Measurements from ENCODE around the gene LIPE. TPM values are rescaled to one million over a fixed set of nuclear protein-coding genes. Genes with fewer than 3 reads are reported as not detected.
"Not testable (repeated sequence)": the region's sequence is repeated elsewhere in the genome, so short reads cannot be mapped to it uniquely, and the experiment has no call there.

The LIPE gene
- total and polyA plus RNA-seq, 8 donors: 4.0 to 11.0 (median 9.8) TPM

DNA sequence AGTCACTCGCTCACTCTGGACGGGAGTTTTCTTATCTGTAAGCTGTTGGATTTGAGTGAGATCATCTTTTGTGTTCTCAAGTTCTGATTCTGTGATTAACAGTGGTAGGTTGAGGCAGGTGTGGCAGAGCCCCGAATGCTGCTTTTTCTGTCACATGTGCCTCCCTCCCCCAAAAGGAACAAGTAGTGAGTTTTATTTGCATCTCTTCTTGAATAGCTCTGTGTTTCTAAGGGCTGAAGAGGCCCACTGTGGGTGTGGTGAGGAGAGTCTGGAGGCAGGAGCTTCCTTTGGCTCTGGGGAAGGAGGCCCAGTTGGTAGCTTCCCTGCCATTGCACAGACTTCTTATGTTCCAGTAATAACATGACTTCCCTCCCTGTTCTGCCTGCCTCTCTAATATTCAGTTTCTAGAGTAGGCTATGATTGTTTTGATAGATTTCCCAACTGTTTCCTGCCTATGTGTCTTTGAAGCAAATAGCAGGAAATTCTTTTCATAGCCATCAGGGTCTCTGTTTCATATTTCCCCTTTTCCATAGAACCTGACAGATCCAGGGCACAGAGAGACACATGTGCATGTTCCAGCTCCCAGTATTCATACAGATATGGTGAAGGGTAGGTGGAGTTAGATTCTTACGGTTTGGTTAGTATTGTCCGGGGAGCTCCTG is 39.5 kb upstream of the LIPE start:
- no peak for ATAC-seq
- H3K27ac ChIP-seq: peak overlapping the region in 1 of 2 donors; percentile 57

DNA sequence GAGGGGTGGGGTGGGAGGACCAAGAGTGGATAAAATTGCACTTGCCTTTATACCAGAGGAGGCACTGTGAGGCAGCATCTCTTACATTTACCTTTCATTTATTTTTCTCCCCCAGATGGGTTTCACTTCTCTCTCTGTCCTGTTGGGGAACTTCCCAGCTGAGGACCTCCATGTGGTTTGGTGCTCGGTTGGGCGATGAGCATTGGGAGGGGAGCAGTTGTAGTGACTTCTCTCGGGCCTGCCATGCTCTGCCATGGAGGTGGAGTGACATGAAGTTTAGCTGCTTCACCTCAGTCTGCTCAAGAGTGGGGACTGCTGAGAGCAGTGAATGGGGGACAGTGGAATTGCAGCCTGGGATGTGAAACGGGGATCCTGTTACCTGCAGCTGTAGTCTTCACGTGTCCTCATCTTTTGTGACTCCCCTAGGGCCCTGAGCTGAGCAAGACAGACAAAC is 38.7 kb upstream of the LIPE start:
- Histone ChIP-seq H3K4me3 (no peak overlapping the region), H3K27me3 (no peaks in the 10 kb centered on the region), H3K27ac (peak overlapping the region in 1 of 2 donors; percentile 57), H3K9me3 (no peaks in the 10 kb centered on the region), H3K36me3 (no peaks in the 10 kb centered on the region), H3K4me1 (peaks cover 0 to 34% of the 10 kb centered on the region in 2 donors)
- intact Hi-C loops (cut with DNase I): no loop called here
- ATAC-seq: no peak
- TF ChIP-seq, protein P1, sequence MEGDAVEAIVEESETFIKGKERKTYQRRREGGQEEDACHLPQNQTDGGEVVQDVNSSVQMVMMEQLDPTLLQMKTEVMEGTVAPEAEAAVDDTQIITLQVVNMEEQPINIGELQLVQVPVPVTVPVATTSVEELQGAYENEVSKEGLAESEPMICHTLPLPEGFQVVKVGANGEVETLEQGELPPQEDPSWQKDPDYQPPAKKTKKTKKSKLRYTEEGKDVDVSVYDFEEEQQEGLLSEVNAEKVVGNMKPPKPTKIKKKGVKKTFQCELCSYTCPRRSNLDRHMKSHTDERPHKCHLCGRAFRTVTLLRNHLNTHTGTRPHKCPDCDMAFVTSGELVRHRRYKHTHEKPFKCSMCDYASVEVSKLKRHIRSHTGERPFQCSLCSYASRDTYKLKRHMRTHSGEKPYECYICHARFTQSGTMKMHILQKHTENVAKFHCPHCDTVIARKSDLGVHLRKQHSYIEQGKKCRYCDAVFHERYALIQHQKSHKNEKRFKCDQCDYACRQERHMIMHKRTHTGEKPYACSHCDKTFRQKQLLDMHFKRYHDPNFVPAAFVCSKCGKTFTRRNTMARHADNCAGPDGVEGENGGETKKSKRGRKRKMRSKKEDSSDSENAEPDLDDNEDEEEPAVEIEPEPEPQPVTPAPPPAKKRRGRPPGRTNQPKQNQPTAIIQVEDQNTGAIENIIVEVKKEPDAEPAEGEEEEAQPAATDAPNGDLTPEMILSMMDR (IDR thresholded peaks at IDR 0.05): no peak
- no peak for DNase-seq

More for the DNA sequence above, 39.5 kb upstream of the LIPE start:
- H3K36me3 ChIP-seq: no peaks in the 10 kb centered on the region
- no peak for DNase-seq
- H3K27me3 ChIP-seq: no peaks in the 10 kb centered on the region
- no peak overlapping the region for H3K4me3 ChIP-seq
- H3K9me3 ChIP-seq: no peaks in the 10 kb centered on the region
- peaks cover 0 to 34% of the 10 kb centered on the region in 2 donors for H3K4me1 ChIP-seq
- intact Hi-C loops (cut with DNase I): no loop called here
- TF ChIP-seq, protein P1 (IDR thresholded peaks at IDR 0.05): no peak

DNA sequence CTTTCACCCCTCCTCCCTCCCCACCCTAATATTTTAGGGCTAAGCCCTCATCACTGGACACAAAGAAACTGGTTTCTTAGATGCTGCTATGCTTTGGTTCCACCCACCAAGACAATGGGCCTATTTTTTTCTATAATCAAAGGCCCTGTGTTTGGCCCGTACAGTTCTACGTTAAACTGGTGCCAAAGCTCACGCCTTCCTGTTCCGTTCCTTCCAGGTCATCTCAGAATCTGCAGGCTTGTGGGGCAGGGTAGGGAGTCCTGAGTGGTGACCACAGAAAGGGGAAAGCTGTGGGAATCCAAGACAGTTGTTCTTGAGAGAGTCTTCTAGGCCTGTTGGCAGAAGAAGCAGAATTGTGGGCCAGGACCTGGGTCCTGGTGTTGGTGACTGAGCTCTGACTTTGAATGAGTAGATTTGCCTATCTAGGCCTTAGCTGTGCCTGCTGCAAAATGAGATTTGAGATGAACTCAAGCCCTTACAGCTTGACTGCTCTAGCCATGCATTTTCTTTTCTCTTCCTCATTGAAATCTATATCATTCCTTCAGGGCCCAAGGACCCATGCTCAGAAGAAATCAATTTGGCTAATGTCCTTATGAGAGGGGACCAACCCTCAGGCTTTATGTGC is 34.6 kb upstream of the LIPE start:
- H3K36me3 ChIP-seq: no peaks in the 10 kb centered on the region
- no peak for ATAC-seq
- H3K4me3 ChIP-seq: no peak overlapping the region
- no peak for DNase-seq
- no peak overlapping the region for H3K27ac ChIP-seq
- peaks cover 0 to 14% of the 10 kb centered on the region in 2 donors for H3K4me1 ChIP-seq
- no peaks in the 10 kb centered on the region for H3K27me3 ChIP-seq
- TF ChIP-seq, protein P1 (IDR thresholded peaks at IDR 0.05): no peak
- intact Hi-C loops (cut with DNase I): no loop called here
- H3K9me3 ChIP-seq: no peaks in the 10 kb centered on the region

GRCh38 chr19:42461231-42461630 is 34.0 kb upstream of the LIPE start:
- DNase-seq; H3K27me3 ChIP-seq; H3K4me3 ChIP-seq; ATAC-seq; H3K9me3 ChIP-seq; H3K4me1 ChIP-seq; H3K36me3 ChIP-seq; H3K27ac ChIP-seq; intact Hi-C loops (cut with DNase I): not testable (repeated sequence)

DNA sequence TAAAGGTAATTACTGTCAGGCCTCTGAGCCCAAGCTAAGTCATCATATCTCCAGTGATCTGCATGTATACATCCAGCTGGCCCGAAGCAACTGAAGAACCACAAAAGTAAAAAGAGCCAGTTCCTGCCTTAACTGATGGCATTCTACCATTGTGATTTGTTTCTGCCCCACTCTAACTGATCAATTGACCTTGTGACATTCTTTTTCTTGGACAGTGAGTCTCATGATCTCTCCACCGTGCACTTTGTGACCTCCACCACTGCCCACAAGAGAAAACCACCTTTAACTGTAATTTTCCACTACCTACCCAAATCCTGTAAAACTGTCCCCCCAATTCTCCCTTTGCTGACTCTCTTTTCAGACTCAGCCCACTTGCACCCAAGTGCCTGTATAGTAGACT is 32.7 kb upstream of the LIPE start:
- no peaks in the 10 kb centered on the region for H3K36me3 ChIP-seq
- no peak overlapping the region for H3K4me3 ChIP-seq
- H3K4me1 ChIP-seq: peaks cover 0 to 11% of the 10 kb centered on the region in 2 donors
- TF ChIP-seq, protein P1 (IDR thresholded peaks at IDR 0.05): no peak
- H3K9me3 ChIP-seq: no peaks in the 10 kb centered on the region
- H3K27me3 ChIP-seq: no peaks in the 10 kb centered on the region
- DNase-seq: no peak
- ATAC-seq: no peak
- intact Hi-C loops (cut with DNase I): no loop called here
- H3K27ac ChIP-seq: no peak overlapping the region

Measured in left lung (tissue), 10 donors.